NCI-H128 (cell line): ENCODE measurements around the gene HSPB1.
"Not testable (repeated sequence)": the region's sequence is repeated elsewhere in the genome, so short reads cannot be mapped to it uniquely, and the experiment has no call there.

Experiments
- DNase-seq: peaks from one replicate; lab custom pipeline; 2025; ENCODE audit not compliant: unreplicated experiment; lab: John Stamatoyannopoulos, UW

Gene HSPB1

DNA sequence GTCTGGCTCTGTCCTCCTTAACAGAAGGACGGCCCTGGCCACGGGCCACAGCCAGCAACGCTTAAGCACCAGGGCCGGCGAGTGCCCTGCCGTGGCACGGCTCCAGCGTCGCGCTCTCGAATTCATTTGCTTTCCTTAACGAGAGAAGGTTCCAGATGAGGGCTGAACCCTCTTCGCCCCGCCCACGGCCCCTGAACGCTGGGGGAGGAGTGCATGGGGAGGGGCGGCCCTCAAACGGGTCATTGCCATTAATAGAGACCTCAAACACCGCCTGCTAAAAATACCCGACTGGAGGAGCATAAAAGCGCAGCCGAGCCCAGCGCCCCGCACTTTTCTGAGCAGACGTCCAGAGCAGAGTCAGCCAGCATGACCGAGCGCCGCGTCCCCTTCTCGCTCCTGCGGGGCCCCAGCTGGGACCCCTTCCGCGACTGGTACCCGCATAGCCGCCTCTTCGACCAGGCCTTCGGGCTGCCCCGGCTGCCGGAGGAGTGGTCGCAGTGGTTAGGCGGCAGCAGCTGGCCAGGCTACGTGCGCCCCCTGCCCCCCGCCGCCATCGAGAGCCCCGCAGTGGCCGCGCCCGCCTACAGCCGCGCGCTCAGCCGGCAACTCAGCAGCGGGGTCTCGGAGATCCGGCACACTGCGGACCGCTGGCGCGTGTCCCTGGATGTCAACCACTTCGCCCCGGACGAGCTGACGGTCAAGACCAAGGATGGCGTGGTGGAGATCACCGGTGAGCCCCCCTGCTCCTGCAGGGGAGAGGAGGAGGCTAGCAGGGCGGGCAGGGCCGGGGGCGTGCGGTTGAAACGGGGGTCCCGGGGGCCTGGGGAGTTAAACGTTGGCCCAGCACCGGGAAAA, at the start of gene HSPB1:
TSS of gene HSPB1 (plus strand) at position 327 of the 855 bp plus-strand sequence. CDS start at position 367, 40 bp downstream.
- DNase-seq = peak; percentile 67

DNA sequence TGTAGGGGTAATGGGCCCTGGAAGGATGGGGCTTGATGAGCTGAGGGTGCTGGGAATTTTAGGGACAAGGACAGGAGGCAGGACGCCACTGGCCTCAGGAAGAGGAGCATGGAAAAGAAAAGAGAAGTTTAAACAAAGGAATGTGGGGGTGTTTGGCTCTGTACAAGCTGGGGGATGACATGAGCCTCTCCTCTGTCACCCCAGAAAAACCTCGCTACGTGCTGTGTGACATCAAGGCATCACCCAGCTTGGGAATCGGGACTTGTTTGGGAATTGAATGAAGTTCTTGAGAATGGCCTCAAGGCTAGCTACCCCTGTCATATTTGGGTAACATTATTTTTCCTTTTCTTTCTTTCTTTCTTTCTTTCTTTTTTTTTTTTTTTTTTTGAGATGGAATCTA, 47.7 kb upstream of the HSPB1 start:
- no peak for DNase-seq

DNA sequence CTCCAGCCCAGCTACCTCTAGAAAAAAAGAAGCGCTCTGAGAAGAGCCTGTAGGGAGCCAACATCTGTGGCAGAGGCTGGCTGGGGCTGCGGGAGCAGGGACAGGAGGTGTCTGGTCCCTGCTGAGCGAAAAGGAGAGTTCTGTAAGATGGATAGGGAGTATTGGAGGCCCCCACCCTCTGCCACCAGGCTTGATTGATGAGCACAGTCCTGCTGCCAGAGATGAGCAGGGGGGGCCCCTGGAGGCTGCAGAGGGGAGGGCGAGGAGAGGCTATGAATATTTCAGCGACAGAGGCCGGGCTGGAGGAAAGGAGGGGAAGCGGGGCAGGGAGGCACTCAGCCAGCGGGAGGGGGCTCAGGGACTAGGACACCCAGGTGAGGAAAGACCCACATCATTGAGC, 44.5 kb upstream of the HSPB1 start:
- no peak for DNase-seq

DNA sequence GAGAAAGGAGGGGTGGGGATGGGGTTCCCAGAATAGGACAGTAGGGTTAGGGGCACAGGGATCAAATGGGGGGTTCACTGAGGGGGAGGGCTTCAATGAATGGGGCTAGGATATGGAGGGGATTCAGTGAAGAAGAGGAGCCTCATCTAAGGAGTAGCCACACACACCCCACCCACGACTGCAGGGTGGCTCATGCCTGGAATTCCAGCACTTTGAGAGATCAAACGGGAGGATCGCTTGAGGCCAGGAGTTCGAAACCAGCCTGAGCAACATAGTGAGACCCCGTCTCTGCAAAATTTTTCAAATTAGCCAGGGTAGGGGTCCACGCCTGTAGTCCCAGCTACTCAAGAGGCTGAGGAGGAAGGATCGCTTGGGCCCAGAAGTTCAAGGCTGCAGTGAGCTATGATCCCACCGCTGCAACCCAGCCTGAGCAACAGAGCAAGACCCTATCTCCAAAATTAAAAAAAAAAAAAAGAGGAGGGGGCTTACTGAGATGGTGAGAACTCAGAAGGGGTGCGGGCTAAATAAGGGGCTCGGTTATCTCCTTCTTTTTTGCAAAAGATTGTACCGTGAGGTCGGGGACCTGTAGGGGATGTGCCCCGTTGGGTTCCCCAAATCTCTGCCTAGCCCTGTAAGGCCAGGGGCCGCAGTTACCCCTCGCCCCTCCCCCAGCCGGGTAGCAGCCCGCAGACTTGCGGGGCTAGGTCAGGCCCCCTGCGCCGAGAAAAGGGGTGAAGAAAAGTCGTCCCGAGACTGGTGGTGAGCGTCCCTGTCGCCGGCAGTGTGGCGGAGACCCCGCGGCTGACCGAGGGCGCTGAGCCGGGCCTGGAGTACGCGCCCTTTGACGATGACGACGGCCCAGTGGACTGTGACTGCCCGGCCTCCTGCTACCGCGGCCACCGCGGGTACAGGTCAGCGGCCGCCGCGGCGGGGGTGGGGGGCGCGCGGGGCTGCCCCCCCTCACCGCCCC, 43.1 kb upstream of the HSPB1 start:
- DNase-seq = no peak

DNA sequence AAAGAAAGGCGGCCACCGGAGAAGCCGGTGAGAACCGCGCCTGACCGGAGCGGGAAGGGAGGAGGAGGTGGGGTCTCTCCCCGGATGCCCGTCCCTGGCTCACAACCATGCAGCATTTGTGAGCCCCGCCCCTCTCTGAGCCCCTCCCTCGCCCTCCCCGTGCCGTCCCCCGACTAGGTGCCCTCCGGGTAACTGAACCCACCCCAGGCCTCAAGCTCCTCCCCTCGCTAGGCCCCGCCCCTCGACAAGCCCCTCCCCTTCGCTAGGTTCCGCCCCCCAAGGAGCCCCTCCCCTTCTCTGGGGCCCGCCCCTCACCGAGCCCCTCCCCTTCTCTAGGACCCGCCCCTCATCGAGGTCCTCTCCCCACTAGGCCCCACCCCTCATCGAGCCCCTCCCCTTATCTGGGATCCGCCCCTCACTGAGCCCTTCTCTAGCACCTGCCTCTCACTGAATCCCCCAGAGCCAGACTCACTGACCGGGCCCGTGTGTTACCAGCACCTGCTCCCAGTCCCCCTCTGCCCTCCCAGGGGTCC, 42.2 kb upstream of the HSPB1 start:
- DNase-seq = peak; percentile 43

DNA sequence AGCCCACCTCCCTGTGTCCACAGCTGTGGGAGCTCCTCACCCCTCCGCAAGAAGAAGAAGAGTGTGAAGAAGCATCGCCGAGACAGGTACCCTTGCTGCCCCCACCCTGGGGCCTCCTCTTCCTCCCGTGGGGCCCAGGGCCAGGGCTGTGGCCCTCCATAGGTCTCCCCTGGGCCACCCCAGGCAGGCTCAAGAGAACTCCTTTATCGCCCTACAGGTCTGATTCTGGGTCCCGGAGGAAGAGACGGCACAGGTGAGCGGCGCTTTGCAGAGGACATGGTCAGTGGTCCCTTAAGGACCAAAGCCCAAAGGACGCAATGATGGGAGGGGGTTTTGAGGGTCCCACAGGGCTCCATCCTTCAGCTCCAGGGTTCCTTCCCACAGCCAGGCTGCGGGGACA, 41.1 kb upstream of the HSPB1 start:
- DNase-seq = no peak

DNA sequence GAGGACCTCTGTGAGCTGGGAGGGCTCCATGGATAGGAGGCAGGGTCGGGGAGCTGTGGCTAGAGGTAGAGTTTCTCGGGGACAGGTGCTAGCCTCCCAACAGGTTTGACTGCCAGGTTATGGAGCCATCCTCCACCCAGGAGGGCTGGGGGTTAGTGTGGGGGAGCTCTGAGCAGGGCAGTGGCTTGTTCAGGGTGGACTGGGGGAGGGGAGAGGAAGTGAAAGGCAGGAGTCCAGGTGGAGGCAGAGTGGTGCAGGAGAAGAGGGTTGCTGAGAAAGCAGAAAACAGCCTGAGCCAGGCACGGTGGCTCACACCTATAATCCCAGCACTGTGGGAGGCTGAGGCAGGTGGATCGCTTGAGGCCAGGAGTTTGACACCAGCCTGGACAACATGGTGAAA, 40.5 kb upstream of the HSPB1 start:
- DNase-seq = no peak

DNA sequence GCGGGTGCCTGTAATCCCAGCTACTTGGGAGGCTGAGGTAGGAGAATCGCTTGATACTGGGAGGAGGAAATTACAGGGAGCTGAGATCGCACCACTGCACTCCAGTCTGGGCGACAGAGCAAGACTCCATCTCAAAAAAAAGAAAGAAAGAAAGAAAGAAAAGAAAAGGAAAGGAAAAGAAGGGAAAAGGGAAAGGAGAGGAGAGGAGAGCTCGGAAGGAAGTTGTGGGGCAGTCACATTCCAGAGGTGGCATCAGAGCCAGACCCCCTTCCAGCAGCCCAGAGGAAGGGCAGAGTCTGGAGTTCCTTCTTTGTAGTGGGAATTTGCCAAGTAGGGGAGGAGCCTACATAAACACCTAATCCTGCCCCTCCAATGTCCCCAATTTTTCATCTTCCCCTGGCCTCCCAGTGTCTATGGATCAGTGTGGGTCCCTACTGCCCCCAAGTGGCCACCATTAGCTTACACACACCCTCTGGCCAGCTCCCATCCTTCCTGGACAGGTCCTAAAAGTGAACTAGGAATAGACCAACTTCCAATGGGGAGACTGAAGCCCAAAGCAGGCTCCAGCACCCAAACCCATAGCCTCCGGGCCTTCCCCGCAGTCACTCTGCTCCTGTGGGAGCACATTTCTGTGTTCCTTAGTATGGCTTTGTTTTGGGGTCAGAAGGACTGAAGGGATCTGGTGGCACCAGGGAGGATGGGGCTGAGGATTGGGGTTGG, 39.6 kb upstream of the HSPB1 start:
- DNase-seq = peak; percentile 21

DNA sequence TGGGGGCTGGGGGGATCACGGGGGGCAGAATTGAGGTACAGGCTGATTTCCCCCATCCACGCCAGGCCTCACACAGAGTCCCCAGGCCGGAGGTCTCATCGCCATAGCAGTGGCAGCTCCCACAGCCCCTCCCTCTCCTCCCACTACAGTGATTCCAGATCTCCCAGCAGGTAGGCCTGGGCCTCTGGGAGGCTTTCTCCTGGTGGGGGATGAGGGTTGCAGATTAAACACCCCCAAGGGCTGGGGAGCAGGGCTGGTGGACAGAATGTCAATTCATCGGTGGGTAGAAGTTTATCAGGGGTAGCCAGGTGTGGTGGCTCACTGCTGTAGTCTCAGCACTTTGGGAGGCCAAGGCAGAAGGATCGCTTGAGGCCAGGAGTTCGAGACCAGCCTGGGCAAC, 37.2 kb upstream of the HSPB1 start:
- no peak for DNase-seq

DNA sequence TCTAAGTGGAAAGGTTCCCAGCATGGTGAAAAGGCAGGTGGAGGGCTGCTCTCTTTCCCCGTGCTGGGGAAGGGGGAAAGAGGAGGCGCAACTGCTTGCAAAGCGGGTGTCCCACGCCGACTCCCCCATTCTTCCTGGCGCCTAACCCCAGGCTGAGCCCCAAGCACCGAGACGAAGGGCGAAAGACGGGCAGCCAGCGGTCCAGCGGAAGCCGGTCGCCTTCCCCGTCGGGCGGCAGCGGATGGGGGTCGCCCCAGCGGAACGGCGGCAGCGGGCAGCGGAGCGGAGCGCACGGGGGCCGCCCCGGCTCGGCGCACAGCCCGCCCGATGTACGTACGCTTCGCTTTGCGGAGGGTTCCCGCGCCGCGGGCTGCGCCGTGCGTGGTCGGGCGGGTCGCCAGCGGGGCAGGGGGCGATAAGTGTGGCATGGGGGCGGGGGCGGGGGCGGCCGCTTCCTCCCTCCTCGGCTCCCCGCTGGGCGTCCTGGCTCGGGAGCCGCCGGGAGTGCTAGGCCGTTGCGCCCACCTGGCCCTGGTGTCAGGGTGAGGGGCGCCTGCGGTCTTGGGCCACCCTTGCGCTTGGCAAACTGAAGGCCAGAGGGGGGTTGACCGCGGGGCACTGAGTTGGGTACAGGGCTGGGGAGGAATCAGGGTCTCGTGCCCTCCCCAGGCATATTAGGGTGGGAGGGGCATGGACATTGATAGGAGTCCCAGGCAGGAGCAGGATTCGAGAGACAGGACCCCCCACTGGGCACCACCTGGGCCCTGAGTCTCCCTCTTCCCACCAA, 35.2 kb upstream of the HSPB1 start:
- DNase-seq = no peak

DNA sequence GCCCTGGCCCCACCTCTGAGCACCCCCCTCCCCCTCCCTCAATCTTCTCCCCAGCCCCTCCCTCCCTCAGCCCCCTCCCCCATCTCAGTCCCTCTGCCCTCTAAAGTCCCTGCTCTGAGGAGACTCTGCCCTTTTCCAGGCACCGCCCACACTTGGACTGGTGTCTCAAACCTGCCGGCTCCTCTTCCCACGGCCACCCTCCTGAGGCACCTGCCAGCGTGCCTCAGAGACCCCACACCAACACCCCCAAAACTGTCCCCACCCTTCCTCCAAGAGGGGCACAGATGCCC, 34.6 kb upstream of the HSPB1 start:
- no peak for DNase-seq

DNA sequence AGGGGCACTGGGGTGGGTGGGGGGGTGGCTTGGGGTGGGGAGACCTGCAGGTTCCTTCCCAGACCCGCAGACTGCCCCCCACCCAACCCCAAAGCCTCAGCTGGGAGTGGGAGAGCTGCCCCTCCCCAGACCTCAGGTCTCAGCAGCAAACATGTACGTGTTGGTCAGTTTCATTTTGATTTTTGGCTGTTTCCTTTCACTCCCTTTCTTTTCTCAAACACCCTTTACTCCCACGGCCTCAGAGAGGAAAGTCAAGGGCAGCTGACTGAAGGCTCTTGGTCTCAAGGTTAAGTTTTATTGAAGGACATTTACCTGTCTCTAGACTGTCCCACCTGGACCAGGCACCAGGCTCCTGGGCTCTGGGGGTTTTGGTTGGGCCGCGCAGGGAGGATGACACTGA, 34.1 kb upstream of the HSPB1 start:
- no peak for DNase-seq

DNA sequence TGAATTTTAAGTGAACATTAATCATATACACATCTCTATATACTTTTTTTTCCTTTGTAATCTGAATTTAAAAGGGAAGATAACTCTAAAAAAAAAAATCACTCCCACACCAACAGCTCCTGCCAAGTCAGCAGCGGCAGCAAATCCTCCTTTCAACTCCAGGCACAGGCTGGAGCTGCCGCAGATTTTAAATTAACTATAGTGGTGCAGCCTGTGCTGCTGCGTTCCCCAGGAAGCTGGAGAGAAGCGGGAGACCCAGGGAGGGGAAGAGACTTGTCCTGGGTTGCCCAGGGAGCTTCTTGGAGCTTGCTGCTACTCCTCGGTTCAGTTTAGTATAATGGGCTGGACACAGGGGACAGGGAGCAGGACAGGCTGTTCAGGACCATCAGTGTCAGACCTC, 32.6 kb upstream of the HSPB1 start:
- no peak for DNase-seq

DNA sequence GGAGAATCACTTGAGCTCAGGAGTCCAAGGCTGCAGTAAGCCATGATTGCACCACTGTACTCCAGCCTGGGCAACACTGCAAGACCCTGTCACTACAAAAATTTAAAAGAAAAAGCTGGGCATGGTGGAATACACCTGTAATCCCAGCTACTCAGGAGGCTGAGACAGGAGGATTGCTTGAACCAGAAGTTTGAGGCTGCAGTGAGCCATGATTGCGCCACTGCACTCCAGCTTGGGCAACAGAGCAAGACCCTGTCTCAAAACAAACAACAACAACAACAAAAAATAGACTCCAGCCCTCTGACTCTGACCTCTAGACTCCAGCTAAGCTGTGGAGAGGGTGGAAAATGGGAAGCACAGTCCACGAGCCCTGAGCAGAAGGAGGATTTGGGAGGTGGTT, 31.1 kb upstream of the HSPB1 start:
- not testable (repeated sequence) for DNase-seq

DNA sequence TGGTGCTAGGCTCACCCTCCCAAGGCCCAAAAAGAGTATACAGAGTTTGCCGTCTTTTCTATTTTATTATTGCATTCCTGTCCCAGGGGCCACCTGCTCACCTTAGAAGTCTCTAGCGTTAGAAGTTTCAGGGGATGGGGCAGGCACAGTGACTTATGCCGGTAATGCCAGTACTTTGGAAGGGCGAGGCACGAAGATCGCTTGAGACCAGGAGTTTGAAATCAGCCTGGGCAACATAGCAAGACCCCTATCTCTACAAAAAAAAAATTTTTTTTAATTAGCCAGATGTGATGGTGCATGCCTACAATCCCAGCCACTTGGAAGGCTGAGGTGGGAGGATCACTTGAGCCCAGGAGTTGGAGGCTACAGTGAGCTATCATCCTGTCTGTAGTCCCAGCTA, 30.3 kb upstream of the HSPB1 start:
- no peak for DNase-seq

DNA sequence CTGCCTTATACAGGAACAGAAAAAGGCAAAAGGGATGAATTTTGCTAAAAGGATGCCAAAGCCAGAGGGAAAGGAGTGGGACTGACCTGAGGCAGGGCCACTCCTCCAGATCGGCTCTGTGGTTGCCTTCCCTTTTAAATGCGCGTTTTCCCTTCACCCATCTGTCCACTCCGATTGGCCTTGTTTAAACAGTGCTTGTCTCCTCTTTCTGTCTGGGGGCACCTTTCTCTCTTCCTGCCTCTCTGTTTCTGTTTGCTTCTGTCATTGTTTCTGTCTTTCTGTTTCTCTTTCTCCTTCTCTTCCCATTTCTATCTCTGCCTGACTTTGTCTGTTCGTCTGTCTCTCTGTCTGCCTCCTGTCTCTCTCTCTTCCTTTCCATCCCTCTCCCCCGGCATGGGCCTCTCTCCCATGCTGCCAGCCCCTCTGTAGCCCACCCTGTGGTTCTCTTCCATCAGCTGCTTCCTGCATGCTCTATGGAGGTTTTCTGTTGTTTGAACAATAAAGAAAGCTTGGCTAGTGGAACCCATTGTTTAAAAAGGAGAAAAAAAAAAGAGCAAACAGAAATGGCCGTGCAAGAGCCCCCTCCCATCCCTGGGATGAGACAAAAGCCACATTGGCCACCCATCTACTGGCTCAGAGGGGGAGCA, 29.5 kb upstream of the HSPB1 start:
- DNase-seq = no peak

DNA sequence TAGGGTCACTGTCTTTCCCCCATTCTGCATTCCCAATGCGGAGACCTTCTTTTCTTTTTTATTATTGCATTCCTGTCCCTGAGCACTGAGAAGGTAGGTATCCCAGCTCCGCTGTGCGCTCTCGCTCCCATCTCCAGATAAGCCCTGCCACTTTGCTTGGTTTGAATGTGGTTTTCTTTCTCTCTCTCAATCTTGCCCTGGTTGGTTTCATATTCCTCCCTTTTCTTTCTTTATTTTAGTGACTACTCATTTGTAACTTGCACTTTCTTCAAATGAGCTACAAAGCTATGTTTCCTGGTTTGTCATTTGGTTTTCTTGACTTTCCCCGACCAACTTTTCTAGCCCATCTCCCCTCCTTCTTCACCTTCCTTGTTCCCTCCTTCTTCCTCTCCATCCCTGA, 29.0 kb upstream of the HSPB1 start:
- DNase-seq = no peak

DNA sequence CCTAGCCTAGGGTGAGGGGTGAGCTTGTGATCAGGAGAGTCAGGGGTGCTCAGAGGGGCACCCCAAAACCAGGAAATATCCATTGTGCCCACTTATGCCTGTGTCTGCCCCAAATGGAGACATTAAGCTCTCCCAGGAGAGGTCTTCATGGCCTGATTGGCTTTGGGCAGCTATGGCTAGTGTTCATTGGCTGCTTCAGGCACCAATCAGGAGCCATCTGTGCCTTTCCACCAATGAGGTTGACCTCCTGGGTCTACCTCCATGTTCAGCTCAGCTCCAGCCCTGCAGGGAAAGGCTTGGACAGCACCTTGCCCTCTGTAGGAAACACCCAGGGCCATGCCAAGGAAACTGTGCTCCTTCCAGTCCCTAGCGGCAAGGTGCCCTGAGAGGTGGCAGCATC, 23.9 kb upstream of the HSPB1 start:
- no peak for DNase-seq

DNA sequence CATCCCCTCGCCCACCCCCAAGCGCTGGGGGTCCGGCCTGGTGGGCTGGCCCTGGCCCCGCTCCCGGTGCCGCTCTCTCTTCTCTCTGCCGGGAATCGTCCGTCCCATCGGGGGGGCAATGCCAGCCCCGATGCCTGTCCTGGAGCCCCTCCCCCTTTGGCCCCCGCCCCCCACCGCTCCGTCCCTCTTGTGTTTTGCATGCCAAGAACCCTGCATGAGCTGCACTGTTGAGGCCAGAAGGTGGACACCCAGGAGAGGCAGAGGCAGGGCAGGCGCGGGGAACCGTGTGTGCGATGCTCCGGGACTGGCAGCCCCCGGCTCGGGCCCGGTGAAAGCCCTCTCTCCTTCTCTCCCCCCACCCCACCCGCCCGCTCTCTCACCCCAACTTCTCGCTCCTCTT, 22.1 kb upstream of the HSPB1 start:
- DNase-seq = no peak
